Measurements from ENCODE around the gene PPP1CA. TPM values are rescaled to one million over a fixed set of nuclear protein-coding genes. Genes with fewer than 3 reads are reported as not detected.
"Not testable (repeated sequence)": the region's sequence is repeated elsewhere in the genome, so short reads cannot be mapped to it uniquely, and the experiment has no call there.

The PPP1CA gene
- total and polyA plus RNA-seq, 3 donors from 2014 or later: 79.7 to 129 (median 100) TPM

- Histone ChIP-seq H3K9me3 (no peaks in the 10 kb centered on the region), H3K36me3 (ENCODE audit: low read depth, missing control alignments) (no peaks in the 10 kb centered on the region), H3K4me3 (no peak overlapping the region), H3K27ac (no peak overlapping the region), H3K27me3 (no peaks in the 10 kb centered on the region), H3K4me1 (peaks cover 5% of the 10 kb centered on the region)
- TF ChIP-seq, protein P1, sequence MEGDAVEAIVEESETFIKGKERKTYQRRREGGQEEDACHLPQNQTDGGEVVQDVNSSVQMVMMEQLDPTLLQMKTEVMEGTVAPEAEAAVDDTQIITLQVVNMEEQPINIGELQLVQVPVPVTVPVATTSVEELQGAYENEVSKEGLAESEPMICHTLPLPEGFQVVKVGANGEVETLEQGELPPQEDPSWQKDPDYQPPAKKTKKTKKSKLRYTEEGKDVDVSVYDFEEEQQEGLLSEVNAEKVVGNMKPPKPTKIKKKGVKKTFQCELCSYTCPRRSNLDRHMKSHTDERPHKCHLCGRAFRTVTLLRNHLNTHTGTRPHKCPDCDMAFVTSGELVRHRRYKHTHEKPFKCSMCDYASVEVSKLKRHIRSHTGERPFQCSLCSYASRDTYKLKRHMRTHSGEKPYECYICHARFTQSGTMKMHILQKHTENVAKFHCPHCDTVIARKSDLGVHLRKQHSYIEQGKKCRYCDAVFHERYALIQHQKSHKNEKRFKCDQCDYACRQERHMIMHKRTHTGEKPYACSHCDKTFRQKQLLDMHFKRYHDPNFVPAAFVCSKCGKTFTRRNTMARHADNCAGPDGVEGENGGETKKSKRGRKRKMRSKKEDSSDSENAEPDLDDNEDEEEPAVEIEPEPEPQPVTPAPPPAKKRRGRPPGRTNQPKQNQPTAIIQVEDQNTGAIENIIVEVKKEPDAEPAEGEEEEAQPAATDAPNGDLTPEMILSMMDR (IDR thresholded peaks at IDR 0.05): no peak
- TF ChIP-seq POLR2A (IDR thresholded peaks at IDR 0.05): no peak
- intact Hi-C loops (cut with DNase I; ENCODE audit: low total_unique reads): loop anchor here (10.0 kb wide), 1 partner anchor 78 kb away; the partner anchor contains the start of gene AIP
- 78 to 81% methylated on average over 7 to 18 of the region's 18 CpGs for WGBS, 2 donors
- DNase-seq: no peak
Observed at GRCh38 chr11:67406420-67406968, 4.8 kb upstream of the PPP1CA start.

GRCh38 chr11:67405688-67406339 is 4.2 kb upstream of the PPP1CA start:
- Histone ChIP-seq H3K27me3 (no peaks in the 10 kb centered on the region), H3K36me3 (ENCODE audit: low read depth, missing control alignments) (no peaks in the 10 kb centered on the region), H3K4me1 (peaks cover 8% of the 10 kb centered on the region), H3K9me3 (no peaks in the 10 kb centered on the region), H3K27ac (no peak overlapping the region), H3K4me3 (no peak overlapping the region)
- 88% methylated on average over 9 of the region's 9 CpGs; no CpG with 5 or more reads in 1 of the 2 donors for WGBS, 2 donors
- intact Hi-C loops (cut with DNase I; ENCODE audit: low total_unique reads): loop anchor here (10.0 kb wide), 1 partner anchor 79 kb away; the partner anchor contains the start of gene AIP
- TF ChIP-seq, protein P1 (IDR thresholded peaks at IDR 0.05): no peak
- no peak for TF ChIP-seq POLR2A (IDR thresholded peaks at IDR 0.05)
- no peak for DNase-seq

GRCh38 chr11:67405196-67405567 is 3.5 kb upstream of the PPP1CA start:
- 88 to 98% methylated on average over 6 of the region's 6 CpGs for WGBS, 2 donors
- Histone ChIP-seq H3K4me3 (no peak overlapping the region), H3K27ac (no peak overlapping the region), H3K9me3 (no peaks in the 10 kb centered on the region), H3K4me1 (peaks cover 14% of the 10 kb centered on the region), H3K27me3 (no peaks in the 10 kb centered on the region), H3K36me3 (ENCODE audit: low read depth, missing control alignments) (no peaks in the 10 kb centered on the region)
- no peak for DNase-seq
- intact Hi-C loops (cut with DNase I; ENCODE audit: low total_unique reads): loop anchor here (10.0 kb wide), 1 partner anchor 80 kb away; the partner anchor contains the start of gene AIP
- TF ChIP-seq, protein P1 (IDR thresholded peaks at IDR 0.05): no peak
- no peak for TF ChIP-seq POLR2A (IDR thresholded peaks at IDR 0.05)

DNA sequence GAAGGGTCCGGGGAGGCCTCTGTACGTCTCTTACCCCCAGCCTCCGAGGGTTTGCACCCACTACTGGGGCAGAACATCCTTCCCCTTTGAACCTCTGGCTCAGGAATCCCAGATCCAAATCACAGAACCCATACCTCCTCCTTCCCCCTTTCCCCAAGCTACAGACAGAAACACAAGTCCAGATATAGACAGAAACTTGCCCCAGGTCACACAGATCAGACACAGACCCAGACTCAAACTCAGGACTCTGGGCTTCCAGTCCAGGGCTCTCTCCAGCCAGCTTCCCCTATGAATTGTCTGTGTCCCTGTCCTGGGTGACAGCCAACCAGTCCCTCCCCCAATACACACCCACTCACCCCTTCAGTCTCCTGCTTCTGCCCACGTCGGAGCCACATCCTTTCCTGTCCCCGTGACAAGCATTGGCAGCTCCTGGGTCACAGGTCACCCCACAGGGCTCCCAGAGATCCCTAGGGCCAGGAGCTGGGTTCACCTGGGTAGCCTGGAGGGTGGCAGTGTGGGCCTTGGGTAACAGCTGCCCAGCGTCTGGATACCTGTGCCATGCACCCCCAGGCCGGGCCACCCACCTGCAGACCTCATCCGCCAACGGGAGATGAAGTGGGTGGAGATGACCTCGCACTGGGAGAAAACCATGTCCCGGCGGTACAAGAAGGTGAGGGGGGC is 3.0 kb upstream of the PPP1CA start:
- no peak for DNase-seq
- 55 to 81% methylated on average over 8 to 13 of the region's 13 CpGs for WGBS, 2 donors
- Histone ChIP-seq H3K27ac (no peak overlapping the region), H3K4me3 (no peak overlapping the region), H3K36me3 (ENCODE audit: low read depth, missing control alignments) (no peaks in the 10 kb centered on the region), H3K27me3 (no peaks in the 10 kb centered on the region), H3K4me1 (peaks cover 16% of the 10 kb centered on the region), H3K9me3 (no peaks in the 10 kb centered on the region)
- no peak for TF ChIP-seq POLR2A (IDR thresholded peaks at IDR 0.05)
- TF ChIP-seq, protein P1 (IDR thresholded peaks at IDR 0.05): no peak
- intact Hi-C loops (cut with DNase I; ENCODE audit: low total_unique reads): loop anchor here (10.0 kb wide), 1 partner anchor 80 kb away; the partner anchor contains the start of gene AIP

- peaks cover 16% of the 10 kb centered on the region for H3K4me1 ChIP-seq
- intact Hi-C loops (cut with DNase I; ENCODE audit: low total_unique reads): loop anchor here (10.0 kb wide), 1 partner anchor 82 kb away; the partner anchor contains the start of gene AIP
- not testable (repeated sequence) for H3K36me3 ChIP-seq (ENCODE audit: low read depth, missing control alignments); H3K27me3 ChIP-seq; H3K4me3 ChIP-seq; DNase-seq; H3K9me3 ChIP-seq; H3K27ac ChIP-seq
- WGBS, 2 donors: 94% methylated on average over 8 to 9 of the region's 9 CpGs
Observed at GRCh38 chr11:67403085-67403484, 1.4 kb upstream of the PPP1CA start.

- not testable (repeated sequence) for H3K9me3 ChIP-seq; DNase-seq; H3K36me3 ChIP-seq (ENCODE audit: low read depth, missing control alignments); H3K27me3 ChIP-seq
- Histone ChIP-seq H3K4me3 (peak overlapping the region; percentile 11 to 88), H3K27ac (peak overlapping the region; percentile 66 to 92), H3K4me1 (peaks cover 16% of the 10 kb centered on the region)
- intact Hi-C loops (cut with DNase I; ENCODE audit: low total_unique reads): loop anchor here (10.0 kb wide), 1 partner anchor 82 kb away; the partner anchor contains the start of gene AIP
- WGBS, 2 donors: 30 to 52% methylated on average over 17 to 19 of the region's 19 CpGs
Observed at GRCh38 chr11:67402192-67402839, 658 bp upstream of the PPP1CA start.
